ENCODE measurements around the gene FBXL2.

- TF ChIP-seq CTCF (conservative IDR thresholded peaks at IDR 0.05) (no peak), EZH2 (IDR thresholded peaks at IDR 0.05; ENCODE audit: low read depth) (no peak)
Observed at GRCh38 chr3:33395900-33396299, 118.7 kb downstream of the FBXL2 start.

All from PC-9 (cell line).